Measurements from ENCODE around the gene ALOX12. TPM values are rescaled to one million over a fixed set of nuclear protein-coding genes. Genes with fewer than 3 reads are reported as not detected.
"Not testable (repeated sequence)": the region's sequence is repeated elsewhere in the genome, so short reads cannot be mapped to it uniquely, and the experiment has no call there.

ALOX12 gene
- total RNA-seq, 4 donors from 2014 or later, result not detected

- Histone ChIP-seq H3K27me3 (peaks cover 0 to 43% of the 10 kb centered on the region in 2 donors), H3K4me1 (peaks cover 0 to 22% (median 7%) of the 10 kb centered on the region in 4 donors), H3K4me3 (no peak overlapping the region), H3K9me3 (no peaks in the 10 kb centered on the region), H3K27ac (no peak overlapping the region), H3K36me3 (no peaks in the 10 kb centered on the region)
- 67 to 69% methylated on average over 6 of the region's 6 CpGs for WGBS, 2 donors
- no peak for TF ChIP-seq POLR2A (IDR thresholded peaks at IDR 0.05)
- TF ChIP-seq CTCF (IDR thresholded peaks at IDR 0.05), result no peak
- no peak for TF ChIP-seq EP300 (IDR thresholded peaks at IDR 0.05)
- no peak for DNase-seq (ENCODE audit: low spot score in 2 of 2)
Measured at GRCh38 chr17:7048968-7049367, 53.1 kb downstream of the ALOX12 start.

DNA sequence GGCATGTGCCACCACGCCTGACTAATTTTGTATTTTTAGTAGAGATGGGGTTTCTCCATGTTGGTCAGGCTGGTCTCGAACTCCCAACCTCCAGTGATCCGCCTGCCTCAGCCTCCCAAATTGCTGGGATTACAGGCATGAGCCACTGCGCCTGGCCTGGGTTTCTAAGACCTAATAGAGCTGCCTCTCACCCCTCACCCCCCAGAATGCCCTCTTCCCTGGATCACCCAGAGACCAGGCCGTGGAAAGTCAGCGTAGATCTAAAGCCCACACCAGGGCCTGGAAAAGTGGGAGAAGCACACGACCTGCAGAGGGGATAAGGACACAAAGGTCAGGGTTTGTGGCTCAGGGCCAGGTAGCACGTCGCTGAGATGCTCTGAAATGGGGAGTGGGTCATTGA, 54.7 kb downstream of the ALOX12 start:
- not testable (repeated sequence) for H3K27ac ChIP-seq; H3K4me3 ChIP-seq; DNase-seq (ENCODE audit: low spot score in 2 of 2); H3K36me3 ChIP-seq; H3K9me3 ChIP-seq
- Histone ChIP-seq H3K4me1 (peaks cover 0 to 19% (median 6%) of the 10 kb centered on the region in 4 donors), H3K27me3 (peaks cover 0 to 33% of the 10 kb centered on the region in 2 donors)
- WGBS, 2 donors, result 82% methylated on average over 9 of the region's 9 CpGs

DNA sequence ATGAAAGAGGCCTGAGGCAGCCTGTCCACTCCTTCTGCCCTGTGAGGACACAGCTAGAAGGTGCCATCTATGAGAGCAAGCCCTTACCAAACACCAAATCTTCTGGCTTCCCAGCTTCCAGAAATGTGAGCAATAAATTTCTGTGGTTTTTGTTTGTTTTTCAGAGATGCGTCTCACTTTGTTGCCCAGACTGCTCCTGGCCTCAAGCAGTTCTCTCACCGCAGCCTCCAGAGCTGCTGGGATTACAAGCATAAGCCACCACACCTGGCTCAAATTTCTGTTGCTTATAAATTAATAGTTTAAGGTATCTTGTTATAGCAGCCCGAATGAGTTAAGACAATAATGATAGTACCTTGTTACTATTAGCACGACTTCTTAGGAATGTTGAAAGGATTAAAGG, 60.5 kb downstream of the ALOX12 start:
- Histone ChIP-seq H3K4me3 (no peak overlapping the region), H3K4me1 (no peaks in the 10 kb centered on the region), H3K9me3 (no peaks in the 10 kb centered on the region), H3K27ac (no peak overlapping the region), H3K36me3 (no peaks in the 10 kb centered on the region), H3K27me3 (no peaks in the 10 kb centered on the region)
- 80 to 83% methylated on average over 4 of the region's 4 CpGs for WGBS, 2 donors
- TF ChIP-seq POLR2A (IDR thresholded peaks at IDR 0.05), result no peak
- DNase-seq (ENCODE audit: low spot score in 2 of 2), result no peak

GRCh38 chr17:7058831-7059447, 63.1 kb downstream of the ALOX12 start:
- H3K4me3 ChIP-seq, result no peak overlapping the region
- no peak for DNase-seq (ENCODE audit: low spot score in 2 of 2)
- no peaks in the 10 kb centered on the region for H3K27me3 ChIP-seq
- H3K9me3 ChIP-seq, result no peaks in the 10 kb centered on the region
- no peak overlapping the region for H3K27ac ChIP-seq
- TF ChIP-seq EP300 (IDR thresholded peaks at IDR 0.05), result no peak
- no peak for TF ChIP-seq CTCF (IDR thresholded peaks at IDR 0.05)
- TF ChIP-seq POLR2A (IDR thresholded peaks at IDR 0.05), result no peak
- no peaks in the 10 kb centered on the region for H3K36me3 ChIP-seq
- 52 to 65% methylated on average over 7 of the region's 7 CpGs for WGBS, 2 donors
- H3K4me1 ChIP-seq, result no peaks in the 10 kb centered on the region

Small RNA genes within 50 kb of the gene (small RNA-seq; reads per million reads assigned to genes)
- not detected for gene AC120057.1

Other genes starting within 250 kb of the ALOX12 start
- gene XAF1, start 240.0 kb upstream of the ALOX12 start, total RNA-seq, result 10 to 100 TPM; 25.2 to 50.3 (median 45.6) TPM
- under 1 TPM in 2 of 4 donors, not detected in 2; 0.20 to 0.21 TPM for gene FBXO39, start 219.8 kb upstream of the ALOX12 start, total RNA-seq
- not detected for gene TEKT1, start 164.3 kb upstream of the ALOX12 start, total RNA-seq
- gene RNASEK, start 16.6 kb downstream of the ALOX12 start, total RNA-seq, result 10 to 100 TPM; 17.8 to 83.4 (median 54.6) TPM
- gene BCL6B, start 27.0 kb downstream of the ALOX12 start, total RNA-seq, result 1 to 10 TPM; 1.9 to 8.1 (median 3.2) TPM
- 1 to 10 TPM in 2 of 4 donors, under 1 TPM in 2; 0.22 to 1.8 (median 1.1) TPM for gene SLC16A13, start 40.0 kb downstream of the ALOX12 start, total RNA-seq
- under 1 TPM in 1 of 4 donors, not detected in 3; 0.78 TPM for gene SLC16A11, start 48.0 kb downstream of the ALOX12 start, total RNA-seq
- 10 to 100 TPM in 2 of 4 donors, 1 to 10 TPM in 2; 2.2 to 19.8 (median 10.3) TPM for gene CLEC10A, start 84.2 kb downstream of the ALOX12 start, total RNA-seq
- gene ASGR2, start 118.8 kb downstream of the ALOX12 start, total RNA-seq, result under 1 TPM in 1 of 4 donors, not detected in 3; 0.60 TPM
- 1 to 10 TPM in 1 of 4 donors, under 1 TPM in 2, not detected in 1; 0.21 to 1.5 (median 0.59) TPM for gene ASGR1, start 183.3 kb downstream of the ALOX12 start, total RNA-seq
- gene DLG4, start 223.8 kb downstream of the ALOX12 start, total RNA-seq, result 10 to 100 TPM in 3 of 4 donors, 1 to 10 TPM in 1; 7.3 to 22.8 (median 16.1) TPM
- gene ACADVL, start 223.9 kb downstream of the ALOX12 start, total RNA-seq, result 100 to 1,000 TPM; 565 to 850 (median 599) TPM
- gene DVL2, start 238.5 kb downstream of the ALOX12 start, total RNA-seq, result 10 to 100 TPM; 41.4 to 51.2 (median 46.7) TPM
- gene PHF23, start 243.4 kb downstream of the ALOX12 start, total RNA-seq, result 10 to 100 TPM; 20.3 to 29.7 (median 23.3) TPM
- 100 to 1,000 TPM; 402 to 515 (median 456) TPM for gene GABARAP, start 246.4 kb downstream of the ALOX12 start, total RNA-seq

Measured in tibial nerve (tissue), 4 donors.